NCI-H128 (cell line): Measurements from ENCODE around the gene AR.

Experiments used
- DNase-seq: peaks from one replicate; lab custom pipeline; 2025; ENCODE audit not compliant: unreplicated experiment; lab: John Stamatoyannopoulos, UW

AR gene

GRCh38 chrX:67564475-67564874, 20.7 kb downstream of the AR start:
- no peak for DNase-seq

GRCh38 chrX:67568769-67569168, 24.9 kb downstream of the AR start:
- DNase-seq = no peak

DNA sequence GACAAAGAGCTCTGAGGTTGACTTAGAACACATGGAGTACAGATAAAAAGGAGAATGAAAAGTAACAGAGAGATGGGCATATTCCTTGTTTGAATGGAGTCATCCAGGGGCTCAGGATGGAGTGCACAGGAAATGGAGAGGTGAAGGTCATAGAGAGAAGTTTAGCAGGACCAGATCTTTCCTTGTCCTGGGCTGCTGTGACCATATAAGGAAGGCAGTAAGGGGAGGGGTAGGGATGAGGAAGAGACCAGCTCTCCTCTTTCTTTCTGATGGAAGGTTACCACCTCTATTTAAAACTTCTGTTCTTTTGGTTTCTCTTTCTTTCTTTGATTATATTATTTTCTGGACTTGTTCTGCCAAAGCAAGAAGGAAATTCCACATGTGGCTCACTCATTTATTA, 27.0 kb downstream of the AR start:
- DNase-seq = no peak

DNA sequence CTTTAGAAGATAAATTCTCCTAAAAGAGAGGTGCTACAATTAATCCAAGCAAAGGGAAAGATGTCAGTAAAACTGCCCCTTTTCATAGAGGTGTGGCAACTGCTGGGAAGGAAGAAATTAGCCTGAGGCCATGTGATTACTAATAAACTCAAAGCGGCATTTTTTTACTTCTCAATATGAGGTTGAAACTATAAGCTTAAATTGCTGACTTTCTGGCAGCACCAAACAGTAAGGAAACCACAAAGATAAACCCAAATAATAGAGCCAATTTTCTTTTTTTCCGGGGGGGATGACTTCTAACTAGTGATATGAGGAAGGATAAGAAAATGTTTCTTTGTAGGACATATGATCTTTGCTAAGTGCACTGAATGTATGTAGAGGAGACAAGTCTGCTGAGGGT, 30.9 kb downstream of the AR start:
- no peak for DNase-seq

DNA sequence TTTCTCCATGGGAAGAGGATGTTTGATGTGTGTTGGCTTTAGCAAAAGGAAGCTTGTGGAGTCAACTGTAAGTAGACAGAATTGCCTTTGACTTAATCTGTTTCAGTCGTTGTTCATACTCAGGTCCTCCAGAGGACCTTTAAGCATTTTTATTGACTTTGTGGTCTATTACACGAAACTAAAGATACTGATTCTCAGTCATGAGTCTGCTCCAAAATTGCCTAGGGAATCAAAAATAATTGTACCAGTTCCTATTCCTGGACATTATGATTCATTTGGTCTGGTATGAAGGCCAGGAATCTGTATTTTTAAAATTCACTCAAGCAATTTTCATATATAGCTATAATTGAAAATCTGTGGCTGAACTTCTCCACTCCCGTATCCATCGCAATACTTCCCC, 38.6 kb downstream of the AR start:
- DNase-seq = no peak

- no peak for DNase-seq
Measured at GRCh38 chrX:67583171-67583570, 39.4 kb downstream of the AR start.

DNA sequence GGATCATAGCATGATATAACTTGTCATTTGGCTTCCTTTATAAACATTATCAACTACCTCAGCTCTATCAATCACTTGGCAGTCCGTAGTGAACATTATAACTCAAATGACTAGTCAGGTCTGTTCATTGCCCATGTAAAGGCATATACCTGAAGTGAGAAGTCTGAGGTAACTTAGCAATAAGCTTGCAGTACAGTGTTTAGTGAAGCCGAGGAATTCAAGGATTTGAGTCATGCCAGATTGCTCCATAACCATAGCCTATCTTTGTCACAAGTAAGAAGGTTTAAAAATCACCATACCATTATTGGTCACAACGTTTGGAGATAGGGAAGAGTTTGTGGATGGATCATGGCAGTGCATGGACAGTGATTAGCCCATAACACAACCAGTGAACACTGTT, 41.6 kb downstream of the AR start:
- DNase-seq = no peak

DNA sequence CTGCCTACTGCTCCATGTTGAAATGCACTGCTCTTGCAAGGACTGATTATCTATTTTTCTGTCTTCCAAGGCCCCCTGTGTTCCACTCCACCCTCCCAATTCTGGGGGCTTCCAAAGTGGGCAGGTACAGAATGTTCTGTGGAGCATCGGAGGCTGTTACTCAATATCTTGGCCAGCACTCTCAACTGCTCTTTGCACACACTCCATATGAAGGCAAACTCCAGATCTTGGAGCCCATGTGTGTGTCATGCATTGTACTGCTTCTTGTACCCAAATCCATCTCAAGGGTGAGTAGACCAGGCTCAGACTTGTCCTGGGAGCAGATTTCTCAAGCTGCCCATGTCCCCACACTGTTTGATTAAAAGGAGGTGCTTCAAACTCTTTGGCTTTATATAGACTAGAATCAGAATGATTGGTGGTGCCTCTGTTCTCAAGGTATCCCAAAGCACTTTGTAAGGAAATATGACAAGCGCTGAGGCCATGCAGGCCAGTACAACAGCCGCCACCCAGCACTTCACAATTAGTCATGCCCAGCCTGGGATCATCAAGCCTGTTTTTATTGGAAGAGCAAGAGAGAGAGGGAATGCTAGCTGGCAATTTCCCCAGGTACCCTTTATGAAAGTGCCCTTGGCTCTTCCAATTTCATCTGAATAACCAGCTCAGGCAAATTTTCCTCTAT, 44.3 kb downstream of the AR start:
- no peak for DNase-seq

DNA sequence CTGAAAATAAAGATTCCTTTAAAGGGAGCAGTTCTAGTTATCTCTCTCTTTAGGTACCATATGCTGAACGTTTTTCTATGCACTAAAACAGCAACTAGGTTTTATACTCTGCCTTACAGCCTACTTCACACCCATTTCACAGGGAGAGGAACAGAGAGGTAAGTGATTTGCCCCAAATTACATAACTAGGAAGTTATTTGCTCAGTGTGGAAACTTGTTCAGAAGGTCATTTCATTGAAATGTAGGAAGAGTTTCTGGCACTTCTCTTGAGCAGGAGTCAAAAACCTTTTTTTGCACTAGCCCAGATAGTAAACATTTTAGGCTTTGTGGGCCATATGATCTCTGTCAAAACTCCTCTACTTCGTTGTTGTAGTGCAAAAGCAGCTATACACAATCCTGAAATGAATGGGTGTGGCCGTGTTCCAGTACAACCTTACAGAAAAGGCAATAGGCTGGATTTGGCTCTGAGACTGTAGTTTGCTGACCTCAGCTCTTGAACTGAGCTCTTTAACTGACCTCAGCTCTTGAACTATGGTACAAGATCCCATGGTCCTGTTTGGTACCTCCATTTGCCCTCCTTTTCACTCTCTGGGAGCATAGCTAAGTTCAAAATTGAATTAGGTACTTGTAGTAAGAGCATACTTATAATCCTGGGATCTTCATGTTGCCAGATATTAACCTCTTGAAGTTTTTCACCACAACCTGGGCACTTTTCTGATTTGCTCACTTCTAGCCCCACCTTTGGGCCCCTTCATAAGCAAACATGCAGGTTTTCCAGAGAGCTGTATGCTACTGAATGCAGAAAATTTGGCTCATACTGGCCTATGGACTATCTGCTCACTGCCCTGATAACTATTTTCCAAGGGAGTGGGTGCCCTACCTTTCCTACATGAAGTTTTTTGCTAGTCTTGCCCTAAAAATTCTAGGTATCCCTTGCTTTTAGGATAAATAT, 53.3 kb downstream of the AR start:
- no peak for DNase-seq

DNA sequence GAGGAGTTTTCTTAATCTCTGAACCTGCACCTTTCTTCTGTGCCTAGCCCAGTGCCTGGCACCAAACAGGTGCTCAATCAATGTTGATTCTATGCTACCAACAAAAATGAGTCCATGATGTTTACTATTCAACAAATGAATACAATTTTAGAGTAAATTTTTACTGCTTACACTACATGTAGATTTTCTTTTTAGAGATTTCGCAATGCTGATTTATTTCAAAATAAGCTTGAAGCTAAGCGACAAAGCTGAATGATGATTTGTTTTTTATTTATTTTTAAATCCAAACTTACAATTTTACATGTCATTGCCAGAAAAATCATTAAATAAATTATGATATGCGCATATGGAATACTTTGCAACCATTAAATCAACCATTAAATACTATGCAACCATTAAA, 55.7 kb downstream of the AR start:
- no peak for DNase-seq

DNA sequence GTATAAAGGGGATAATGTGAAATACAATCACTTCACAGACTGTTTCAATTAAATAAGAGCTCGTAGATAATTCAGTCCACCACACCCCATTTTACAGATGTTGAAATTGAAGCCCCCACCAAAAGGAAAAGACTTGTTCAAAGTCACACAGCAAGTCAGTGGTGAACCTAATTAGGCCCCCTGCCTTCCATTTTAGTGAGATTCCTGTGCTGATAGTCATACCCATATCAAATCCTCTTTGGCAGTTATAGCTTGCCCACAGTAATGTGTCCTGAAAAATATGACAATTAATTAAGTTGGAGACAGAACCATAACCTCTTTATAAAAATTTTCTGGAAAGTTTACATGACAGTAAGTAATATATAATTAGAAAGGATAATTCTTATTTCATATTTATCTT, 58.0 kb downstream of the AR start:
- DNase-seq = no peak

DNA sequence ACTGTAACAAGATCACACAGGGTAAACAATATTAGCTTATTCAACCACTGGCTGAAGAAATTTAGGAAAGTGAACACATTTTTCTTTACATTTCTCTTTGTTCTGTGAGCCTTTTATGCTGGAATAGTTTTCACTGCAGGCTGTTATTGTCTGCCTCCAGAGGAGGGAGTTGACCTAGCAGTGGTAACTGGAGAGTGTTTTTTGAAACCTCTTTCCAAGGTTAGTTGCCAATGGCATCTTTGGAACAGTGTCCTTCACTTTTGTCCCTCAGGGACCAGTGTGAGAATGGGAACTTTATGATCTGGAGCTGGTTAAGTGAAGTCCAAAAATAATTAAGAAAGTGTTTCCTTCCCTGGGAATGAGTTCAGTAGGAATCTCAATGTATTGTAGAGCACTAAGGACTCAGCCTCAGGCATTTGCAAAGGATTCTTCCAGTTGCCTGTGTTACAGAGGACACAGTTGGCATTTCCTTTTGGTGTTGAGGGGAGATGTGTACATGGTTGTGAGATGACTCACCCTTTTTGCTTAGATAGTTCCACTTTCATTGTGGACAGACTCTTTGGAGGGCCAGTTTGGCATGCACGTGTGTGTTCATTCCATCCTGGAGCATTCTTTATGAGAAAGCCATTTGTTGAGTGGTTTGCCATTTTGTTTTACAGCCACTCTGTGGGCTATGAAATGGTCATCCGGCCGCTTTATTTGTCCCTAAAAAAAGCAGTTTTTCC, 61.3 kb downstream of the AR start:
- DNase-seq = no peak

DNA sequence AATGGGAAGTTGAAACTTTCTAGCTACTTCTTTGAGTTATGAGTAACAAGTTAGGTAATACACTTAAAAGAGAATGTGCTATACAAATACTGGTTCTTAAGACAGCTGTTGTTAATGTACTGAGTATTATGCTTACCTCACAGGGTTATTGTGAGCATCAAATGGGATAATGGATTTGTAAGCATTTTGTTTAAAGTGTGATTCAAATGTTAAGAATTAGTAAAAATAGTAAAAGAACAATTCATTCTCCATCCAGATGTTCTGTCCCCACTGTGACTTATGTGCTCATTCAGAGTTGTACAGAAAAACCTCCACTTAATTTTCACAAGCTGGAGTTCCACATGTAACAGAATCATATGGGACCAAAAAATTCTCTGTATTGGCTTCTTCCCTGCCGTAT, 63.6 kb downstream of the AR start:
- DNase-seq = no peak

DNA sequence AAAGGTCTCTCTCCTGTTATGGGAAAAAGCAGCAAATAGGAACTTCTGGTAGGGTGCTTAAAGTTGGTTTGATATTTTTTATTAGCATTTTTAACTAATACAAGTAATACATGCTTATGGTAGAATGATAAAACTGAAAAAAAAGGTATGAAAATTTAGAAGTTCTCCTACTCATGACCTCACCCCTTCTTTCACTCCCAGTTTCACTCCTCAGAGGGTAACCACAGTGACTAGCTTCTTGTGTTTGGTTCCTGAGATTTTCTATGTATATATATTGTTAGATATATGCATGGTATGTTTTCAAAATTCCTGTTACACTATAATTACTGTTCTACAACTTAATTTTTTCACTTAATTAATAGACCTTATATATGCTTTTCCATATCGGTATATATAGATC, 66.5 kb downstream of the AR start:
- DNase-seq = no peak

DNA sequence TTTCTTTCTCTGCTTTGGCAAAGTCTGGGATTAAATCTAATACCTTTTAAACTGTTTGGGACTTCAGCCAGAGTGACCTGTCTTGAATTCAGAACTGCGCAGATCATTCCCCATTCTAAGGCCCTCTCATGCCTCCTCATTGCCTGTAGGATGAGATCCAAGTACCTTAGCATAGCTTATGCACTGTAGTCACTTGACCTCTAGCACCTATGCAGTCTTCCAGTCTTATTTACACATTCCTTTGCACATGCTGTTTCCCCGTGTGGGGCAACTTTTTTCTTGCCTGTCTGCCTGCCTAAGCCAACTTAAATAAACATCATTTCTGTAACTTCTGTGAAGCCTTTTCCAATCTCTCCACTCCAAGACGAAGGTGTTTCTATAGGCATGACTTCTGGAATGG, 68.4 kb downstream of the AR start:
- DNase-seq = no peak

DNA sequence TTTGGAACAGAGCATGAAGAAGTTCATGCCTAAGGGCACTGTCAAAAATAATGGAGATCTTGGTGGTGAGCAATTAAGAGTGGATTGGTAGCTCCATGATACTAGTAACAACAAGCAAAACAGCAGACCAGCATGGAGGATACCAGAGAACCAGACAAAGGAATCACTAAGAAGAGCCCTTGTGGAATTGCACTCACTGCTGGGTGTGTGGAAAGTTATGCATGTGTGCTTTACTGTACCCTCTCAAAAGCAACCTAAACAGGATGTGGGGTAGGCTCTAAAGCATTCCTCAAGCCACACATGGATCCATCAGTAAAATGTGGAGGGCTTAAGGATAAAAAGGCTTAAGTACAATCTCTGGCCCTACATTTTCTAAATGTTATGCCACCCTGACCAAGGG, 69.5 kb downstream of the AR start:
- no peak for DNase-seq

GRCh38 chrX:67613996-67614395, 70.2 kb downstream of the AR start:
- DNase-seq = no peak

DNA sequence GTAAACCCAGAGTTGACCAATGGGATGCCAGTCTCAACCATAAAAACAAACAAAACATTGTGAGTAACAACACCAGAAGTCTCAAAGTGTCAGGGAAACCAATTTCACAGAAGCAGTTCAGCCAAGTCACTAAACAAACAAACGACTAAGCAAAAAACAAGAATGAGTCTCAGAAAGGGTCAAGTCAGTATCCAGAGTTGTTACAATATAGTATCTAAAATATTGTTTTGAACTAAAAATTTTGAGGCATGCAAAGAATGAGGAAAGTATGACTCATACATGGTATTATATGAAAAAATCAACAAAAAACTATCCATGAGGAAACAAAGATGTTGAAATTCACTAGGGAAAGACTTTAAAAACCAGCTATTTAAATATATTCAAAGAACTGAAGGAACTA, 70.6 kb downstream of the AR start:
- DNase-seq = no peak

- DNase-seq = no peak
Measured at GRCh38 chrX:67619253-67619652, 75.4 kb downstream of the AR start.

GRCh38 chrX:67622053-67622585, 78.3 kb downstream of the AR start:
- no peak for DNase-seq

GRCh38 chrX:67624325-67624724, 80.5 kb downstream of the AR start:
- DNase-seq = no peak

- DNase-seq = no peak
Measured at GRCh38 chrX:67635424-67635823, 91.6 kb downstream of the AR start.
